PC-9 (cell line): ENCODE data around the gene HTRA1. TPM values are rescaled to one million over a fixed set of nuclear protein-coding genes. Genes with fewer than 3 reads are reported as not detected.

Experiments
- BruUV-seq: library from RNA; stranded (reverse); fragments of 400-500 nt; replicated peaks from 2 replicates; lab custom pipeline; 2021; lab: Mats Ljungman, UMichigan
- CTCF ChIA-PET: fragments of 300-600 bp; sonication (Branson Sonifier 250); formaldehyde crosslinking; loops from one replicate; lab custom pipeline; 2022; ENCODE audit warnings: antibody characterized with exemption; lab: Charles Lee
- POLR2A ChIA-PET: fragments of 300-600 bp; sonication (Branson Sonifier 250); formaldehyde crosslinking; loops from one replicate; lab custom pipeline; 2022; ENCODE audit warnings: antibody characterized with exemption; ENCODE audit not compliant: unreplicated experiment; lab: Charles Lee
- DNase-seq, 2 experiments: peaks; one replicate each; pipeline versions ENCODE4 v3.0.0 to v3.0.0-alpha.2; 2015 to 2022; ENCODE audit warnings: mixed read lengths in 1 of 2
- H2AFZ ChIP-seq: fragments of 200-600 bp; sonication (generic); 2 replicates; pipeline ENCODE4 v1.8.1; 2017; ENCODE audit warnings: antibody characterized with exemption
- H3F3A ChIP-seq: fragments of 200-600 bp; sonication (generic); 2 replicates; pipeline ENCODE4 v1.8.1; 2017; ENCODE audit warnings: antibody characterized with exemption, mild to moderate bottlenecking, low read depth; ENCODE audit not compliant: insufficient read depth
- H3K27ac ChIP-seq: fragments of 200-600 bp; sonication (generic); 2 replicates; pipeline ENCODE4 v1.6.1; 2016; ENCODE audit warnings: mixed run types
- H3K27me3 ChIP-seq: fragments of 200-600 bp; sonication (generic); 2 replicates; pipeline ENCODE4 v1.6.1; 2016; ENCODE audit warnings: low read depth, mixed run types; ENCODE audit not compliant: insufficient read depth
- H3K36me3 ChIP-seq: fragments of 200-600 bp; sonication (generic); 2 replicates; pipeline ENCODE4 v1.6.1; 2016; ENCODE audit warnings: low read depth, mixed run types
- H3K4me1 ChIP-seq: fragments of 200-600 bp; sonication (generic); replicated peaks from 2 replicates; pipeline ENCODE4 v1.6.1; 2016; ENCODE audit warnings: mixed run types; ENCODE audit not compliant: insufficient read depth
- H3K4me2 ChIP-seq: fragments of 200-600 bp; sonication (generic); 2 replicates; pipeline ENCODE4 v1.6.1; 2017; ENCODE audit warnings: mixed run types
- H3K4me3 ChIP-seq: fragments of 200-600 bp; sonication (generic); 2 replicates; pipeline ENCODE4 v1.6.1; 2016; ENCODE audit warnings: mixed run types
- H3K79me2 ChIP-seq: fragments of 200-600 bp; sonication (generic); 2 replicates; pipeline ENCODE4 v1.6.1; 2017; ENCODE audit warnings: low read depth, mixed run types
- H3K9me2 ChIP-seq: fragments of 200-600 bp; sonication (generic); 2 replicates; pipeline ENCODE4 v1.8.1; 2017; ENCODE audit warnings: mild to moderate bottlenecking; ENCODE audit not compliant: insufficient read depth
- H3K9me3 ChIP-seq: fragments of 200-600 bp; sonication (generic); 2 replicates; pipeline ENCODE4 v1.8.1; 2016; ENCODE audit warnings: low read depth; ENCODE audit not compliant: insufficient read depth
- H4K20me1 ChIP-seq: fragments of 200-600 bp; sonication (generic); 2 replicates; pipeline ENCODE4 v1.8.1; 2017; ENCODE audit not compliant: insufficient read depth
- EZH2 ChIP-seq: fragments of 200-600 bp; sonication (generic); IDR thresholded peaks from 2 replicates; pipeline ENCODE4 v1.8.0; 2017; ENCODE audit warnings: antibody characterized with exemption, low read depth
- intact Hi-C: fragments of 100-400 bp; cut with micrococcal nuclease; formaldehyde crosslinking; loops from one replicate; pipeline ENCODE4 v1.10.0; 2022; ENCODE audit not compliant: unreplicated experiment
- total RNA-seq: library from RNA; stranded (reverse); gene quantifications from 2 replicates; pipeline ENCODE4 v1.2.3, GENCODE V29; 2021
- TF ChIP-seq, protein P1 (sequence below): fragments of 200-600 bp; sonication (generic); conservative IDR thresholded peaks from 2 replicates; pipeline ENCODE4 v1.6.1; 2017; ENCODE audit warnings: mixed run types, antibody characterized with exemption, mild to moderate bottlenecking, moderate library complexity

The HTRA1 gene
- total RNA-seq, 1 experiment from 2014 or later: 18.0 TPM

DNA sequence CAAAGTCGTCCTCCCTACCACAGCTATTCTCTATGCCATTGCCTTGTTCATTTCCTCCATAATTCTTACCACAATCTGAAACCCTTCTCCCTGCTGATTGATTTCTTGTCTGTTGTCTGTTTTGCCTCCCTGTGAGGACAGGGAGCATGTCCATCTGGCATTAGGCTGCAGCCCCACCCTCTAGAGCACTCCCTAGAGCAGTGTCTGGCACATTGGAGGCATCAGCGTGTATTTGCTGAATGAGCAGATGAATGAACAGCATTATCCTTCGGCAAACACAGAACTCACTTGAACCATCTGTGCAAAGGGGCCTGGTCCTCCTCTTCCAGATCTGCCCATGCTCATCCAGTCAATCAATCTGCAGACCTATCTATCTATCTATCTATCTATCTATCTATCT, 94.1 kb downstream of the HTRA1 start:
- no peaks in the 10 kb centered on the region for H3K9me3 ChIP-seq
- no peaks in the 10 kb centered on the region for H3K4me1 ChIP-seq
- no peaks in the 10 kb centered on the region for H3K79me2 ChIP-seq
- H3K4me3 ChIP-seq: no peak overlapping the region
- no peak overlapping the region for H3K4me2 ChIP-seq
- no peaks in the 10 kb centered on the region for H3K27me3 ChIP-seq
- H3K9me2 ChIP-seq: no peaks in the 10 kb centered on the region
- H3K27ac ChIP-seq: no peak overlapping the region
- H2AFZ ChIP-seq: no peak overlapping the region
- DNase-seq: no peak
- H3F3A ChIP-seq: no peaks in the 10 kb centered on the region
- ChIA-PET POLR2A (no interaction called here), CTCF (no interaction called here)
- no TSS peak for BruUV-seq
- TF ChIP-seq, protein P1, sequence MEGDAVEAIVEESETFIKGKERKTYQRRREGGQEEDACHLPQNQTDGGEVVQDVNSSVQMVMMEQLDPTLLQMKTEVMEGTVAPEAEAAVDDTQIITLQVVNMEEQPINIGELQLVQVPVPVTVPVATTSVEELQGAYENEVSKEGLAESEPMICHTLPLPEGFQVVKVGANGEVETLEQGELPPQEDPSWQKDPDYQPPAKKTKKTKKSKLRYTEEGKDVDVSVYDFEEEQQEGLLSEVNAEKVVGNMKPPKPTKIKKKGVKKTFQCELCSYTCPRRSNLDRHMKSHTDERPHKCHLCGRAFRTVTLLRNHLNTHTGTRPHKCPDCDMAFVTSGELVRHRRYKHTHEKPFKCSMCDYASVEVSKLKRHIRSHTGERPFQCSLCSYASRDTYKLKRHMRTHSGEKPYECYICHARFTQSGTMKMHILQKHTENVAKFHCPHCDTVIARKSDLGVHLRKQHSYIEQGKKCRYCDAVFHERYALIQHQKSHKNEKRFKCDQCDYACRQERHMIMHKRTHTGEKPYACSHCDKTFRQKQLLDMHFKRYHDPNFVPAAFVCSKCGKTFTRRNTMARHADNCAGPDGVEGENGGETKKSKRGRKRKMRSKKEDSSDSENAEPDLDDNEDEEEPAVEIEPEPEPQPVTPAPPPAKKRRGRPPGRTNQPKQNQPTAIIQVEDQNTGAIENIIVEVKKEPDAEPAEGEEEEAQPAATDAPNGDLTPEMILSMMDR: no peak
- TF ChIP-seq EZH2: no peak
- no peaks in the 10 kb centered on the region for H4K20me1 ChIP-seq
- H3K36me3 ChIP-seq: no peaks in the 10 kb centered on the region
- intact Hi-C loops: no loop called here

DNA sequence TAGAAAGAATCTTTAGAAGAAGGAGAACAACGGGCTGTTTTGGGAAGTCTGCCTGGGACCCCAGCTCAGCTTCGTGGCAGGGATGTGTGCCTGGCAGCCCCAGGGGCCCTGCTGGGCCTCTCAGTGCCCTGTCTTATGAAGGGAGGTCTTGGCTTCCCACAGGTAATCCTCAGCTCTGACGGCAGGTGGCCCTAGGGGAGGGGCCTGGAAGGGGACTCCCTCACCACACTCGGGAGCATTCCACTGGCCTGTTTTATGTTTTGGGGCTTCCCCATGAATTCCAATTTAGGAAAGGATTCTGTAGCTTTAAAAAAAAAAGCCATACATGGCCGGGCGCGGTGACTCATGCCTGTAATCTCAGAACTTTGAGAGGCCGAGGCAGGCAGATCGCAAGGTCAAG, 96.2 kb downstream of the HTRA1 start:
- no peak overlapping the region for H3K4me2 ChIP-seq
- H2AFZ ChIP-seq: no peak overlapping the region
- no peaks in the 10 kb centered on the region for H3K9me3 ChIP-seq
- no peaks in the 10 kb centered on the region for H3F3A ChIP-seq
- intact Hi-C loops: no loop called here
- H3K79me2 ChIP-seq: no peaks in the 10 kb centered on the region
- TF ChIP-seq EZH2: no peak
- TF ChIP-seq, protein P1: no peak
- no peaks in the 10 kb centered on the region for H3K4me1 ChIP-seq
- no peak for DNase-seq
- CTCF ChIA-PET: no interaction called here
- no peak overlapping the region for H3K27ac ChIP-seq
- H3K36me3 ChIP-seq: no peaks in the 10 kb centered on the region
- H3K4me3 ChIP-seq: no peak overlapping the region
- no peaks in the 10 kb centered on the region for H3K27me3 ChIP-seq
- no peaks in the 10 kb centered on the region for H3K9me2 ChIP-seq
- POLR2A ChIA-PET: no interaction called here
- H4K20me1 ChIP-seq: no peaks in the 10 kb centered on the region
- BruUV-seq: no TSS peak

DNA sequence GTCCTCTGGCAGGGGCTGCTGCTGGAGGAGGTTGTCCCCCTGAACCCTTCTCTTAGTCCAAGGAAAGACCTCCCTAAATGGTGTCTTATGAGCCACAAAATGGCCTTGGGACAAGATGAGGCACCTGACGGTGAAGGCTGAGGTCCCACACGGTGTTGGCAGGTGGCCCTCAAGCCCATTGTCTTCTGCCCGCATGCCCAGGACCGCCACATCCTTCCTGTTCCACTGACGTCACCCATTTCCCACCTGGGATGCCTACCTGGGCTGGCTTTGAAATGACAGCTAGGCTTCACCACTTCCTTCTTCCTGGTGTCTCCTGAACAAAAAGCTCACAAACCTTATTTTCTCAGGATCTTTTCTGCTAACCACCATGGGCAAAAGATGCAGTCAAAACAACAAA, 97.1 kb downstream of the HTRA1 start:
- intact Hi-C loops: no loop called here
- Histone ChIP-seq H3F3A (no peaks in the 10 kb centered on the region), H3K27me3 (no peaks in the 10 kb centered on the region), H3K27ac (no peak overlapping the region), H3K36me3 (no peaks in the 10 kb centered on the region), H3K4me2 (no peak overlapping the region), H2AFZ (no peak overlapping the region), H3K9me2 (no peaks in the 10 kb centered on the region), H3K4me1 (no peaks in the 10 kb centered on the region), H3K9me3 (no peaks in the 10 kb centered on the region), H3K4me3 (no peak overlapping the region), H3K79me2 (no peaks in the 10 kb centered on the region), H4K20me1 (no peaks in the 10 kb centered on the region)
- no TSS peak for BruUV-seq
- POLR2A ChIA-PET: no interaction called here
- no peak for DNase-seq
- CTCF ChIA-PET: no interaction called here
- no peak for TF ChIP-seq EZH2
- TF ChIP-seq, protein P1: no peak
